H9 (cell line): ENCODE measurements around the gene SLC6A7. TPM values are rescaled to one million over a fixed set of nuclear protein-coding genes. Genes with fewer than 3 reads are reported as not detected.

Experiments
- DNase-seq: peaks from one replicate; pipeline ENCODE4 v3.0.0-alpha.2; 2017
- H2AFZ ChIP-seq: one replicate; pipeline ENCODE4 v1.6.1; 2013; ENCODE audit warnings: mild to moderate bottlenecking, low read length, control low read depth, moderate library complexity
- H2AK5ac ChIP-seq: 2 replicates; pipeline ENCODE4 v1.6.1; 2013; ENCODE audit warnings: low read length, control low read depth, mixed read lengths; ENCODE audit not compliant: insufficient read length
- H2BK120ac ChIP-seq: one replicate; pipeline ENCODE4 v1.6.1; 2013; ENCODE audit warnings: low read depth, mild to moderate bottlenecking, low read length, control low read depth, inconsistent platforms; ENCODE audit not compliant: poor library complexity, severe bottlenecking
- H2BK12ac ChIP-seq: 2 replicates; pipeline ENCODE4 v1.6.1; 2013; ENCODE audit warnings: low read length, control low read depth, mixed read lengths, low read depth; ENCODE audit not compliant: insufficient read length
- H2BK15ac ChIP-seq: 2 replicates; pipeline ENCODE4 v1.6.1; 2013; ENCODE audit warnings: low read depth, low read length, control low read depth
- H2BK20ac ChIP-seq: one replicate; pipeline ENCODE4 v1.6.1; 2013; ENCODE audit warnings: low read depth, mild to moderate bottlenecking, low read length, control low read depth, inconsistent platforms; ENCODE audit not compliant: poor library complexity, severe bottlenecking
- H2BK5ac ChIP-seq: 2 replicates; pipeline ENCODE4 v1.6.1; 2013; ENCODE audit warnings: low read length, control low read depth, mixed read lengths; ENCODE audit not compliant: insufficient read length
- H3K14ac ChIP-seq: 2 replicates; pipeline ENCODE4 v1.6.1; 2013; ENCODE audit warnings: low read length, control low read depth; ENCODE audit not compliant: insufficient read depth
- H3K18ac ChIP-seq: 2 replicates; pipeline ENCODE4 v1.6.1; 2013; ENCODE audit warnings: low read depth, mild to moderate bottlenecking, mixed read lengths, low read length, control low read depth; ENCODE audit not compliant: insufficient read length
- H3K23ac ChIP-seq: 2 replicates; pipeline ENCODE4 v1.6.1; 2013; ENCODE audit warnings: low read length, control low read depth, mixed read lengths, low read depth; ENCODE audit not compliant: insufficient read length
- H3K23me2 ChIP-seq: 2 replicates; pipeline ENCODE4 v1.6.1; 2013; ENCODE audit warnings: low read depth, mild to moderate bottlenecking, mixed read lengths, low read length, control low read depth; ENCODE audit not compliant: insufficient read length, poor library complexity, severe bottlenecking
- H3K27ac ChIP-seq: 2 replicates; pipeline ENCODE4 v1.5.1; 2013; ENCODE audit warnings: low read length, control low read depth, mixed read lengths, low read depth; ENCODE audit not compliant: insufficient read length
- H3K27me3 ChIP-seq: 2 replicates; pipeline ENCODE4 v1.6.1; 2013; ENCODE audit warnings: low read length, control low read depth, inconsistent platforms; ENCODE audit not compliant: insufficient read depth
- H3K4ac ChIP-seq: 2 replicates; pipeline ENCODE4 v1.6.1; 2013; ENCODE audit warnings: low read depth, mild to moderate bottlenecking, control low read depth, inconsistent platforms, low read length, moderate library complexity
- H3K4me1 ChIP-seq: 2 replicates; pipeline ENCODE4 v1.6.1; 2013; ENCODE audit warnings: low read length, control low read depth, inconsistent platforms; ENCODE audit not compliant: insufficient read depth
- H3K4me2 ChIP-seq: 2 replicates; pipeline ENCODE4 v1.6.1; 2013; ENCODE audit warnings: low read length, control low read depth, mixed read lengths; ENCODE audit not compliant: insufficient read length, insufficient read depth
- H3K56ac ChIP-seq: 2 replicates; pipeline ENCODE4 v1.6.1; 2013; ENCODE audit warnings: low read depth, mild to moderate bottlenecking, mixed read lengths, low read length, control low read depth; ENCODE audit not compliant: insufficient read length
- H3K79me1 ChIP-seq: 2 replicates; pipeline ENCODE4 v1.6.1; 2013; ENCODE audit warnings: low read depth, mild to moderate bottlenecking, moderate library complexity, low read length, control low read depth, inconsistent platforms; ENCODE audit not compliant: insufficient read depth, poor library complexity, severe bottlenecking
- H3K79me2 ChIP-seq: 2 replicates; pipeline ENCODE4 v1.6.1; 2013; ENCODE audit warnings: low read length, control low read depth, inconsistent platforms; ENCODE audit not compliant: insufficient read depth
- H3K9ac ChIP-seq: 2 replicates; pipeline ENCODE4 v1.6.1; 2013; ENCODE audit warnings: low read length, control low read depth, mixed read lengths; ENCODE audit not compliant: insufficient read length; ENCODE audit errors: extremely low read depth
- H3K9me3 ChIP-seq: one replicate; pipeline ENCODE4 v1.6.1; 2013; ENCODE audit warnings: low read depth, low read length, inconsistent platforms; ENCODE audit not compliant: control insufficient read depth
- H3T11ph ChIP-seq: one replicate; pipeline ENCODE4 v1.6.1; 2013; ENCODE audit warnings: mild to moderate bottlenecking, low read length, control low read depth, inconsistent platforms
- H4K20me1 ChIP-seq: one replicate; pipeline ENCODE4 v1.6.1; 2013; ENCODE audit not compliant: control insufficient read depth, insufficient read length, insufficient read depth
- H4K5ac ChIP-seq: 2 replicates; pipeline ENCODE4 v1.6.1; 2013; ENCODE audit warnings: low read depth, mild to moderate bottlenecking, mixed read lengths, low read length, control low read depth; ENCODE audit not compliant: insufficient read length
- H4K8ac ChIP-seq: replicated peaks from 2 replicates; pipeline ENCODE4 v1.6.1; 2013; ENCODE audit warnings: low read length, control low read depth, mixed read lengths, low read depth; ENCODE audit not compliant: insufficient read length
- H4K91ac ChIP-seq: 2 replicates; pipeline ENCODE4 v1.6.1; 2013; ENCODE audit warnings: low read depth, mild to moderate bottlenecking, moderate library complexity, mixed read lengths, low read length, control low read depth; ENCODE audit not compliant: insufficient read length
- H3K27ac Mint-ChIP-seq, 3 experiments: 2 replicates in 2 of 3; 3 replicates in 1 of 3; pipeline ENCODE4 v1.8.0; 2020 to 2021; ENCODE audit warnings: mixed read lengths in 3 of 3, mild to moderate bottlenecking in 1 of 3, moderate library complexity in 1 of 3
- H3K27me3 Mint-ChIP-seq: 2 replicates; pipeline ENCODE4 v1.8.0; 2021; ENCODE audit warnings: low read depth, mild to moderate bottlenecking, moderate library complexity, mixed read lengths
- H3K36me3 Mint-ChIP-seq, 3 experiments: 2 replicates in 2 of 3; 3 replicates in 1 of 3; pipeline ENCODE4 v1.8.0; 2020 to 2021; ENCODE audit warnings: low read depth in 3 of 3, mixed read lengths in 3 of 3; ENCODE audit not compliant: insufficient read depth in 1 of 3
- H3K4me1 Mint-ChIP-seq, 2 experiments: 2 replicates each; pipeline ENCODE4 v1.8.0; 2020; ENCODE audit warnings: mixed read lengths in 2 of 2
- H3K4me3 Mint-ChIP-seq, 2 experiments: 2 replicates in 1 of 2; 3 replicates in 1 of 2; pipeline ENCODE4 v1.8.0; 2020 to 2021; ENCODE audit warnings: mild to moderate bottlenecking in 2 of 2, mixed read lengths in 2 of 2, moderate library complexity in 1 of 2
- H3K9me3 Mint-ChIP-seq, 2 experiments: 2 replicates in 1 of 2; 3 replicates in 1 of 2; pipeline ENCODE4 v1.8.0; 2020; ENCODE audit warnings: mild to moderate bottlenecking in 2 of 2, mixed read lengths in 2 of 2, moderate library complexity in 1 of 2
- CTCF ChIP-seq: fragments of 200-600 bp; sonication (generic); conservative IDR thresholded peaks from 3 replicates; pipeline ENCODE4 v1.8.0; 2021; ENCODE audit warnings: antibody characterized with exemption, mild to moderate bottlenecking
- WGBS: extraction: QIAGEN DNeasy Blood & Tissue Kit; methylation state at CpG from one replicate; pipeline ENCODE4 v1.1.7; 2013; ENCODE audit warnings: missing lambda C conversion rate, low lambda C conversion rate, mixed read lengths; ENCODE audit not compliant: insufficient read length; ENCODE audit errors: extremely low coverage; 5-methylcytosine and 5-hydroxymethylcytosine counted together
- total RNA-seq: library from RNA; stranded (reverse); gene quantifications from 2 replicates; pipeline ENCODE4 v1.2.1, GENCODE V29; 2021

Gene SLC6A7
- total RNA-seq, 1 experiment from 2014 or later: not detected

- Mint-ChIP-seq H3K4me1 (peaks cover 3 to 13% of the 10 kb centered on the region in 2 experiments; a peak in 3 of 4 replicates), H3K9me3 (no peaks in the 10 kb centered on the region), H3K27ac (peak overlapping the region in 1 of 3 experiments; percentile 19; a peak in 2 of 7 replicates), H3K4me3 (no peak overlapping the region), H3K27me3 (peaks cover 8% of the 10 kb centered on the region), H3K36me3 (no peaks in the 10 kb centered on the region)
- Histone ChIP-seq H3K79me2 (no peaks in the 10 kb centered on the region), H4K8ac (no peak overlapping the region), H2AK5ac (no peak overlapping the region), H3T11ph (no peak overlapping the region), H4K20me1 (no peaks in the 10 kb centered on the region), H4K5ac (no peak overlapping the region), H3K27ac (no peak overlapping the region), H3K27me3 (no peaks in the 10 kb centered on the region), H3K23ac (no peak overlapping the region), H2BK15ac (no peak overlapping the region), H3K23me2 (no peaks in the 10 kb centered on the region), H2BK120ac (no peak overlapping the region), H3K79me1 (no peaks in the 10 kb centered on the region), H2BK5ac (no peak overlapping the region), H3K56ac (no peak overlapping the region), H4K91ac (no peak overlapping the region), H3K18ac (no peak overlapping the region), H3K9me3 (no peaks in the 10 kb centered on the region), H3K4me1 (no peaks in the 10 kb centered on the region; the same call in 1 of the 2 replicates), H3K4ac (no peak overlapping the region), H3K4me2 (no peak overlapping the region), H3K9ac (no peak overlapping the region), H2BK12ac (no peak overlapping the region), H2BK20ac (no peak overlapping the region), H2AFZ (no peak overlapping the region), H3K14ac (no peak overlapping the region)
- TF ChIP-seq CTCF: no peak
- no peak for DNase-seq
- 100% methylated on average over 2 of the region's 14 CpGs for WGBS
Observed at GRCh38 chr5:150241298-150242160, 51.7 kb downstream of the SLC6A7 start.
